GM21360 (cell line): ENCODE measurements around the gene CATSPER3.

ENCODE experiments used
- ATAC-seq: cut with Tn5 transposase; IDR thresholded peaks from one replicate; pipeline ENCODE4 v1.9.1; 2021; ENCODE audit warnings: mild to moderate bottlenecking, moderate library complexity; ENCODE audit not compliant: unreplicated experiment

CATSPER3 gene

GRCh38 chr5:135039271-135040033 is 71.7 kb downstream of the CATSPER3 start:
- no peak for ATAC-seq

GRCh38 chr5:135040034-135040332 is 72.3 kb downstream of the CATSPER3 start:
- no peak for ATAC-seq

- ATAC-seq, result no peak
Observed at GRCh38 chr5:135040333-135041144, 72.8 kb downstream of the CATSPER3 start.

GRCh38 chr5:135041145-135041587 is 73.5 kb downstream of the CATSPER3 start:
- ATAC-seq, result no peak

GRCh38 chr5:135041726-135042125 is 74.0 kb downstream of the CATSPER3 start:
- no peak for ATAC-seq

GRCh38 chr5:135042595-135042994 is 74.9 kb downstream of the CATSPER3 start:
- no peak for ATAC-seq

GRCh38 chr5:135045488-135045887 is 77.8 kb downstream of the CATSPER3 start:
- ATAC-seq, result no peak

GRCh38 chr5:135046661-135047346 is 79.1 kb downstream of the CATSPER3 start:
- ATAC-seq, result no peak

- no peak for ATAC-seq
Observed at GRCh38 chr5:135047347-135047695, 79.6 kb downstream of the CATSPER3 start.

- no peak for ATAC-seq
Observed at GRCh38 chr5:135048286-135048685, 80.6 kb downstream of the CATSPER3 start.

- no peak for ATAC-seq
Observed at GRCh38 chr5:135048930-135049329, 81.2 kb downstream of the CATSPER3 start.

- no peak for ATAC-seq
Observed at GRCh38 chr5:135050244-135050767, 82.6 kb downstream of the CATSPER3 start.

GRCh38 chr5:135051399-135051798 is 83.7 kb downstream of the CATSPER3 start:
- ATAC-seq, result no peak

- ATAC-seq, result no peak
Observed at GRCh38 chr5:135051872-135052271, 84.2 kb downstream of the CATSPER3 start.

GRCh38 chr5:135052511-135053145 is 84.9 kb downstream of the CATSPER3 start:
- no peak for ATAC-seq

- ATAC-seq, result peak; percentile 85
Observed at GRCh38 chr5:135053278-135053677, 85.6 kb downstream of the CATSPER3 start.

GRCh38 chr5:135053989-135054388 is 86.3 kb downstream of the CATSPER3 start:
- ATAC-seq, result no peak

GRCh38 chr5:135054546-135054945 is 86.8 kb downstream of the CATSPER3 start:
- no peak for ATAC-seq

GRCh38 chr5:135055396-135055795 is 87.7 kb downstream of the CATSPER3 start:
- no peak for ATAC-seq

- no peak for ATAC-seq
Observed at GRCh38 chr5:135056316-135057030, 88.8 kb downstream of the CATSPER3 start.
